Measurements from ENCODE around the gene EPHB6.

EPHB6 gene

GRCh38 chr7:142854372-142855113, at the start of gene EPHB6:
Gene EPHB6 (plus strand): TSS chr7:142855076. CDS start chr7:142863228, 8,152 bp downstream.
- DNase-seq (ENCODE audit: low read depth): peak; percentile 28

GRCh38 chr7:142805350-142806021, 49.4 kb upstream of the EPHB6 start:
- DNase-seq (ENCODE audit: low read depth): no peak

- no peak for DNase-seq (ENCODE audit: low read depth)
These were observed 48.9 kb upstream of the EPHB6 start for GRCh38 chr7:142806022-142806356.

- no peak for DNase-seq (ENCODE audit: low read depth)
These were observed 47.9 kb upstream of the EPHB6 start for GRCh38 chr7:142806957-142807356.

- no peak for DNase-seq (ENCODE audit: low read depth)
These were observed 46.9 kb upstream of the EPHB6 start for GRCh38 chr7:142807855-142808460.

- DNase-seq (ENCODE audit: low read depth): no peak
These were observed 46.4 kb upstream of the EPHB6 start for GRCh38 chr7:142808461-142808801.

GRCh38 chr7:142808802-142809583, 45.9 kb upstream of the EPHB6 start:
- DNase-seq (ENCODE audit: low read depth): peak; percentile 95

GRCh38 chr7:142809671-142810070, 45.2 kb upstream of the EPHB6 start:
- no peak for DNase-seq (ENCODE audit: low read depth)

- no peak for DNase-seq (ENCODE audit: low read depth)
These were observed 43.6 kb upstream of the EPHB6 start for GRCh38 chr7:142811154-142811737.

- DNase-seq (ENCODE audit: low read depth): no peak
These were observed 42.2 kb upstream of the EPHB6 start for GRCh38 chr7:142812437-142813215.

GRCh38 chr7:142813226-142813625, 41.6 kb upstream of the EPHB6 start:
- no peak for DNase-seq (ENCODE audit: low read depth)

- no peak for DNase-seq (ENCODE audit: low read depth)
These were observed 41.2 kb upstream of the EPHB6 start for GRCh38 chr7:142813699-142814098.

GRCh38 chr7:142814451-142814850, 40.4 kb upstream of the EPHB6 start:
- no peak for DNase-seq (ENCODE audit: low read depth)

- no peak for DNase-seq (ENCODE audit: low read depth)
These were observed 39.7 kb upstream of the EPHB6 start for GRCh38 chr7:142815134-142815533.

GRCh38 chr7:142817506-142817905, 37.4 kb upstream of the EPHB6 start:
- DNase-seq (ENCODE audit: low read depth): no peak

- no peak for DNase-seq (ENCODE audit: low read depth)
These were observed 35.3 kb upstream of the EPHB6 start for GRCh38 chr7:142819530-142819929.

GRCh38 chr7:142822714-142823113, 32.2 kb upstream of the EPHB6 start:
- DNase-seq (ENCODE audit: low read depth): no peak

GRCh38 chr7:142827951-142828500, 26.9 kb upstream of the EPHB6 start:
- DNase-seq (ENCODE audit: low read depth): no peak

GRCh38 chr7:142832417-142832816, 22.5 kb upstream of the EPHB6 start:
- no peak for DNase-seq (ENCODE audit: low read depth)

GRCh38 chr7:142833174-142834048, 21.5 kb upstream of the EPHB6 start:
- no peak for DNase-seq (ENCODE audit: low read depth)

All from activated gamma-delta T cell treated with anti-CD3 and anti-CD28 coated beads, Interleukin-2, amount 50 U/mL, for 16 hours (primary cell).